BE2C (cell line): ENCODE measurements around the gene KCNAB1. TPM values are rescaled to one million over a fixed set of nuclear protein-coding genes. Genes with fewer than 3 reads are reported as not detected.
"Not testable (repeated sequence)": the region's sequence is repeated elsewhere in the genome, so short reads cannot be mapped to it uniquely, and the experiment has no call there.

Experiments
- DNase-seq: peaks from one replicate; pipeline ENCODE4 v3.0.0-alpha.2; 2020
- H3K27me3 ChIP-seq: fragments of 250-450 bp; sonication (Bioruptor Pico); 2 replicates; pipeline ENCODE4 v1.5.1; 2020; ENCODE audit warnings: mild to moderate bottlenecking
- H3K36me3 ChIP-seq: fragments of 250-450 bp; sonication (Bioruptor Pico); 2 replicates; pipeline ENCODE4 v1.5.1; 2020; ENCODE audit warnings: mild to moderate bottlenecking
- H3K4me1 ChIP-seq: fragments of 250-450 bp; sonication (Bioruptor Pico); 2 replicates; pipeline ENCODE4 v1.5.1; 2020
- H3K4me3 ChIP-seq: 2 replicates; pipeline ENCODE4 v1.5.1; 2011; ENCODE audit warnings: low read depth, low read length
- H3K9me3 ChIP-seq: fragments of 250-450 bp; sonication (Bioruptor Pico); 2 replicates; pipeline ENCODE4 v1.5.1; 2020
- CTCF ChIP-seq: IDR thresholded peaks from 2 replicates; pipeline ENCODE4 v1.5.1; 2012; ENCODE audit warnings: mild to moderate bottlenecking, low read depth, low read length
- polyA plus RNA-seq: library from polyadenylated mRNA; unstranded; fragments of >200 nt; gene quantifications from one replicate; pipeline ENCODE4 v1.2.1, GENCODE V29; 2012; ENCODE audit warnings: low read depth, missing spikeins; ENCODE audit not compliant: insufficient read length, insufficient read depth

Gene KCNAB1
- polyA plus RNA-seq = 3.5 TPM

DNA sequence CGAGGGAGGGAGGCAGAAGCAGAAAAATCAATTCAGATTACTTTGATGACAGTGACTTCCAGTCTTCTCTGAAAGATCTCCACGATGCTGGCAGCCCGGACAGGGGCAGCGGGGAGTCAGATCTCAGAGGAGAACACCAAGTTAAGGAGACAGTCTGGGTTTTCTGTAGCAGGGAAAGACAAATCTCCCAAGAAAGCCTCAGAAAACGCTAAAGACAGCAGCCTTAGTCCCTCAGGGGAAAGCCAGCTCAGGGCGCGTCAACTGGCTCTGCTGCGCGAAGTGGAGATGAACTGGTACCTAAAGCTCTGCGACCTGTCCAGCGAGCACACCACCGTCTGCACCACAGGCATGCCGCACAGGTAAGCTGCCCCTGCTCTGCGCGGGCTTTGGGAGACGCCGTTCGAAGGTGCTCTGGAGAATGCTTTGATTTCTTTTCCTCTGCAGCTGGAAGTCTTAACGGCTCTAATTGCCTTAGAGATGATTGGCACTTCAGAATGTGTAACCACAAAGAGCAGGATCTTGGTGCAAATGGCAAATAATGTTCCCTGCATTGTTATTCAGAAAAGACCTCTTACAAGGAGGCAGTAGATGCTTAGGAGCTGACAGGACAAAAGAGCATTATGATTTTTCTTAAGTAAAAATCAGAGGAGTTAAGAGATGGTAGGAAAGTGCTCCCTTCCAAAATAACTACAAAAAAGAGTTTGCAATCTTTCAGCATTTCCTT, at the start of gene KCNAB1:
Gene KCNAB1, plus strand, starts transcription at position 51 of the 724 bp plus-strand sequence.
- H3K36me3 ChIP-seq = no peaks in the 10 kb centered on the region
- DNase-seq = no peak
- TF ChIP-seq CTCF = no peak
- no peaks in the 10 kb centered on the region for H3K4me1 ChIP-seq
- H3K27me3 ChIP-seq = peaks cover 20% of the 10 kb centered on the region
- H3K9me3 ChIP-seq = no peaks in the 10 kb centered on the region
- no peak within 1 kb of the TSS for H3K4me3 ChIP-seq

GRCh38 chr3:156071031-156071430, 49.3 kb upstream of the KCNAB1 start:
- H3K4me1 ChIP-seq = no peaks in the 10 kb centered on the region
- peaks cover 2% of the 10 kb centered on the region; the same call in 1 of the 2 replicates for H3K27me3 ChIP-seq
- no peak overlapping the region for H3K4me3 ChIP-seq
- no peaks in the 10 kb centered on the region for H3K36me3 ChIP-seq
- no peak for DNase-seq
- no peaks in the 10 kb centered on the region for H3K9me3 ChIP-seq
- no peak for TF ChIP-seq CTCF

- not testable (repeated sequence) for H3K4me1 ChIP-seq, H3K36me3 ChIP-seq, H3K4me3 ChIP-seq, H3K9me3 ChIP-seq, H3K27me3 ChIP-seq, DNase-seq
Observed at GRCh38 chr3:156072950-156073657, 47.3 kb upstream of the KCNAB1 start.

DNA sequence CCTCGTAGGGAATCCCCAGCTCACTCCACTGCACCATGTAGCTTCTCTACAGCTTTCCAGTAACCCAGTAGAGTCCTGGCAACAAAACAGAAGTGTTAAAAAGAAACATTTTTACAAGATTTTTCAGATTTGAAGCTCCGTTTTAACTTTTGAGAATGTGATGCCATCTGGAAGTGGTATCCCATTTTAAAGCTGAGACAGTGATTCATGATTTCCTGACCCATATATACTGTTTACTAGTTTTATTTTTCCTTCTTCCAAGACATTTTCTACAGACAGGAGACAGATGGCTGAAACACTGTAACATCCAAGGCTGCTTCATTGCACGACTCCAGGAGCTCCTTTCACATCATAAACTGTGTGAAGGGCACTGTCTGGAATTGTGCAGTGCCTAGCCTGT, 30.3 kb upstream of the KCNAB1 start:
- no peak for TF ChIP-seq CTCF
- H3K4me3 ChIP-seq = no peak overlapping the region
- H3K9me3 ChIP-seq = no peaks in the 10 kb centered on the region
- H3K36me3 ChIP-seq = no peaks in the 10 kb centered on the region
- H3K4me1 ChIP-seq = no peaks in the 10 kb centered on the region
- DNase-seq = no peak
- no peaks in the 10 kb centered on the region for H3K27me3 ChIP-seq

GRCh38 chr3:156093964-156094363, 26.4 kb upstream of the KCNAB1 start:
- no peak for TF ChIP-seq CTCF
- Histone ChIP-seq H3K4me1 (no peaks in the 10 kb centered on the region), H3K27me3 (no peaks in the 10 kb centered on the region), H3K9me3 (no peaks in the 10 kb centered on the region), H3K36me3 (no peaks in the 10 kb centered on the region), H3K4me3 (no peak overlapping the region)
- no peak for DNase-seq

DNA sequence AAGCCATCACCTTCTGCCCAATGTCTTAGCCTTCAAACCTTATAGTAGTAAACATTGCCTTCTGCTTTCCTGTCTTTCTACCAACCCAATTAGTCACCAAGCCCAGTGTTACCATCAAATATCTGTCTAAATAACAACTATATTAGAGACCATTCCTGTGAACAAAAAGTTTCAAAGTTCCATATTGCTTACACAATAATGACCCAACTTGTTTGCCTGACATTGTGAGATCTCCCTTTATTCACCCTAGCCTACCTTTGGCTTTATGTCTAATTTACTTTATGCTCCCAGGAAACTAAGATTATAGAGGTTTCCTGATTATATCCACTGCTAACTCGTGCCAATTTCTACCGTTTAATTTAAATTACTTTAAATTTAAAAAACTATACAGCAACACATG, 26.0 kb upstream of the KCNAB1 start:
- Histone ChIP-seq H3K9me3 (no peaks in the 10 kb centered on the region), H3K4me3 (no peak overlapping the region), H3K36me3 (no peaks in the 10 kb centered on the region), H3K4me1 (no peaks in the 10 kb centered on the region), H3K27me3 (no peaks in the 10 kb centered on the region)
- TF ChIP-seq CTCF = no peak
- no peak for DNase-seq

- DNase-seq, H3K4me3 ChIP-seq, H3K36me3 ChIP-seq, H3K4me1 ChIP-seq, H3K9me3 ChIP-seq, H3K27me3 ChIP-seq: not testable (repeated sequence)
Observed at GRCh38 chr3:156095652-156096051, 24.7 kb upstream of the KCNAB1 start.
